Measurements from ENCODE around the gene RPL3.

The RPL3 gene

DNA sequence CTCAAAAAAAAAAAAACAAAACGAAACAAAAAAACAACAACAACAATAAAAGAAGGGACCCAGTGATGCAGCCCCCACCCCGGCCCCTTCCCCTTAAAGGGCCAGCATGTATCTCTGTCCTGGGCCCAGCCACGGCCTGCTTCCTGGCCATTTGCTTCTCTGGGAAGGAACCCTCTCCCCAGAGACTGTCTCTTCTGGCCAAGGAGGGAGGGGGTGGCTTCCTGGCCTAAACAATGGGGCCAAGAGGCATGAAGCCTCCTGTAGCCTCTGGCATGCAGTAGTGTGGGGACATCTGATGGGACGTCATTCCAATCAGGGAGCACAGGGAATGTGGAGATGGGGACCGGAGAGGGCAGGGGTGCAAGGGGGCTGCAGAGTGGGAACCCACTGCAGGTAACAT, 49.1 kb downstream of the RPL3 start:
- Histone ChIP-seq H3K4me1 (ENCODE audit: control insufficient read depth, low read depth, low read length) (no peaks in the 10 kb centered on the region), H3K9ac (ENCODE audit: low read length) (no peak overlapping the region), H3K27me3 (ENCODE audit: control insufficient read depth, insufficient read depth, low read length) (no peaks in the 10 kb centered on the region), H3K4me3 (ENCODE audit: low read length) (no peak overlapping the region), H3K9me3 (ENCODE audit: control insufficient read depth, low read depth, low read length) (no peaks in the 10 kb centered on the region), H3K27ac (ENCODE audit: low read length) (no peak overlapping the region), H3K36me3 (ENCODE audit: control insufficient read depth, low read depth, low read length) (no peaks in the 10 kb centered on the region)

DNA sequence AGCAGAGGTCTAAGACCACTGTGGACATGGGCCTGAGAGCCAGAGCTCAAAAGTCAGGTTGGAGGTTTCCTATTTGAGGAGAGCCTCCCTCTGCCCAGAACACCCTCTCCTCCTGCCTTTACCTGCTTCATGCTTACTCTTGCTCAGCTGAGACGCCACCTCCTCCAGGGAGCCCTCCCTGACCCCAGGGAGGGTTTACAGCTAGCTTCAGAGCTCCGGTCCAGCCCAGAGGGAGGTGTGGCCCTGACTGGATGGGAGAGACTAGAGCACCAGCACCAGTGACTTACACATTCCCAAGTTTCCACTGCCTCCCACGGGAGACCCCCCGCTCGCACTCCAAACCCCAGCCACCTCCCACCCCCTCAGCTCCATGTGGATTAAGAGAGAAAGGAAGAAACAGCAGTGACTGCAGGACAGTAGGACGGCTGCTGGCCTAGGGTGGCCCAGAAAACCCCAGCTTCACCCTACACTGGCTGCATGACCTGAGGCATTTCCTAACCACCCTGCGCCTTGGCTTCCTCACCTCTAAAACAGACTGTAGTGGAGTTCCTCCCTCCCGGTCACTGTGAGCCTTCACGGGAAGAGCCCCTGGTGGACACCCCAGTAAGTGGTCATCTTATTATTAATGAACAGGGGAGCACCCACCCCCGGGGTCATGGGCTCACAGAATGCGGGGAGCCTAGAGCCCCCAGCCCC, 50.2 kb downstream of the RPL3 start:
- Histone ChIP-seq H3K27ac (ENCODE audit: low read length) (no peak overlapping the region), H3K4me3 (ENCODE audit: low read length) (no peak overlapping the region), H3K9ac (ENCODE audit: low read length) (no peak overlapping the region), H3K9me3 (ENCODE audit: control insufficient read depth, low read depth, low read length) (no peaks in the 10 kb centered on the region), H3K27me3 (ENCODE audit: control insufficient read depth, insufficient read depth, low read length) (no peaks in the 10 kb centered on the region), H3K36me3 (ENCODE audit: control insufficient read depth, low read depth, low read length) (no peaks in the 10 kb centered on the region), H3K4me1 (ENCODE audit: control insufficient read depth, low read depth, low read length) (no peaks in the 10 kb centered on the region)

DNA sequence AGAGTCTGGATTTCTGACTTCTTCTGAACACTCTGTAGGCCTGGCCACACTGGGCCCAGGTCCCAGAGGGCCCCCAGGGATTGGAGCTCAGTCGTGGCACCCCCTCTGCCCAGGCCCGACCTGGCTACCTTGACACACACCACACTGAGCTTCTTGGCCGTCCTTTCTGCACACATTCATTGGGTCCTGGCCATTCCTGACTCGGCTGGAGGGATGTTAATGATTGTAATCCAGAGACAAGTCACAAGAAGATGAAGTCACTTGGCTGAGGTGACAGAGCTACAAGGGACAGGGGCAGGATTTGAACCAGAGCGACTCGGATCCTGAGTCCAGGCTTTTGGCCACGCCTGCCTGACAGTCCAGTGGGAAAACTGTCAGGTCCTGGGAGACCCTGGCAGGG, 50.8 kb downstream of the RPL3 start:
- no peaks in the 10 kb centered on the region for H3K36me3 ChIP-seq (ENCODE audit: control insufficient read depth, low read depth, low read length)
- no peaks in the 10 kb centered on the region for H3K4me1 ChIP-seq (ENCODE audit: control insufficient read depth, low read depth, low read length)
- no peaks in the 10 kb centered on the region for H3K27me3 ChIP-seq (ENCODE audit: control insufficient read depth, insufficient read depth, low read length)
- H3K4me3 ChIP-seq (ENCODE audit: low read length) = no peak overlapping the region
- no peaks in the 10 kb centered on the region for H3K9me3 ChIP-seq (ENCODE audit: control insufficient read depth, low read depth, low read length)
- no peak overlapping the region for H3K27ac ChIP-seq (ENCODE audit: low read length)
- no peak overlapping the region for H3K9ac ChIP-seq (ENCODE audit: low read length)

DNA sequence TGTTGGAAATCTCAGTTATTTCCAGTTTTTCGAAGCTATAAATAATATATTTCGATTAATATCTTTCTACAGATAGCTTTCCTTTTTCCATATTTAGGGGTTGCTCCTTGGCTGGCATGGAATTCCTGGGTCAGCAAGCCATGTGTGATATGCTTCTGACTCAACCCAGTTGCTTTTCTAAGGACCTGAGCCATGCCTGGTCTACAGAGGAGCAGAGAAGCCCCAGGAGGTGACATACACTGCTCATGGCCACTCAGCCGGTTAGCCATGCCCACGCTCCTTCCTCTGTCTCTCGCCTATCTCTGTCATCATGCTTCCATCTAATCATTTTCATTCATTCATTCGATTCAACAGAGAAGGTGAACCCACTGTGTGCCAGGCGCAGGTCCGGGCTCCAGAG, 51.4 kb downstream of the RPL3 start:
- Histone ChIP-seq H3K27ac (ENCODE audit: low read length) (no peak overlapping the region), H3K9ac (ENCODE audit: low read length) (no peak overlapping the region), H3K4me1 (ENCODE audit: control insufficient read depth, low read depth, low read length) (no peaks in the 10 kb centered on the region), H3K27me3 (ENCODE audit: control insufficient read depth, insufficient read depth, low read length) (no peaks in the 10 kb centered on the region), H3K9me3 (ENCODE audit: control insufficient read depth, low read depth, low read length) (no peaks in the 10 kb centered on the region), H3K4me3 (ENCODE audit: low read length) (no peak overlapping the region), H3K36me3 (ENCODE audit: control insufficient read depth, low read depth, low read length) (no peaks in the 10 kb centered on the region)

DNA sequence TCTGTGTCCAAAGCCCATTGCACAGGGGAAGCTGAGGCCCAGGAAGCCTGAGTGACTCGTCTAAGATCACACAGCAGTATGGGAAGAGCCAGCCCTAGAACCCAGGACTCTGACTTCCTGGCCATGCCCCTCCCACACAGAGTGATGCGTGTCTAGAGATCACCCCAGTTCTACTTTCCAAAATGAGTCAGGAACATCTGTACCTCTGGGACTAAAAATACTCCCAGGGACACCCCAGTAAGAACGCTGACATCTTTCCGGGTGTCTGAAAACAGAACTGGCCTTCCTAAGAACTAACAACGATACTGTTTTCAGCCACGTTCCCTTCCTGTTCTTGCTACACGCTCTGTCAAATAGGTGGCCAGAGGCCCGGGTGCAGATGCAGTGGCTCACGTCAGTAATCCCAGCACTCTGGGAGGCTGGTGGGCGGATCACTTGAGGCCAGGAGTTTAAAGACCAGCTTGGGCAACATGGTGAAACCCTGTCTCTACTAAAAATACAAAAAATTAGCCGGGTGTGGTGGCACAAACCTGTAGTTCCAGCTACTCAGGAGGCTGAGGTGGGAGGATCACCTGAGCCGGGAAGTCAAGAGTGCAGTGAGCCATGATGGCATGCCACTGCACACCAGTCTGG, 52.9 kb downstream of the RPL3 start:
- Histone ChIP-seq H3K9ac (ENCODE audit: low read length) (no peak overlapping the region), H3K4me3 (ENCODE audit: low read length) (no peak overlapping the region), H3K27ac (ENCODE audit: low read length) (no peak overlapping the region)

DNA sequence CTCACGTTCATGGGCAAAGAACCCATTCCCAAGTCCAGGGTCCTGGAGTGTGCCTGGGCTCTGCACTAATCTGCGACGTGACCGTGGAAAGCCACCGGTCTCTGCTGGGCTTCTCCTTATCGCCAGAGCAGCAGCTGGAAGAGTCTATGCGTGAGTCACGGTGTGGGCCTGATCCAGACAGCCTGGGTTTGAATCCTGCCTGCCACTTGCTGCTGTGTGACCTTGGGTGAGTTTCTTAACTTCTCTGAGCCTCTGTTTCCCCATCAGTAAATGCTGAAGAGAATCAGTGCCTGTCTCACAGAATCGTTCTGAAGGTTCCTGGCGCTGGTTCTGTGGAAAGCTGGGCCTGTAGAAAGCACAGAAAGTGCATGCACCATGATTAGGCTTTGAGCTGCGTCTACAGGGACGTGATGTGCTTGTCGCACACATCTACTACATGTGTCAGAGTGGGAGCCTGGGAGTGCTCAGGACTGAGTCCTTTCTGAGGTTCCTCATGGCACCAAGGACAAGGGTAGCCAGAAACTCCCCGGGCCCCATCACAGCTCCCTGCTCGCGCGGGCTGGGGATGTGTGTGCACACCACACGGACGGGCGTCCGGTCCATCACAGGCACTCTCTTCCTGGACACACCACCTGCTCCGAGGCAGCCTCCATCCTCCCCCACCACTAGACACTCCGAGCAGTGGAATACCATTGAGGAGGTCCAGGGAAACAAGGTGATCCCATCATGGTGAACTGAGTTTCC, 54.1 kb downstream of the RPL3 start:
- Histone ChIP-seq H3K27ac (ENCODE audit: low read length) (no peak overlapping the region), H3K4me3 (ENCODE audit: low read length) (no peak overlapping the region), H3K9ac (ENCODE audit: low read length) (no peak overlapping the region)

More for the DNA sequence above, 52.9 kb downstream of the RPL3 start:
- Histone ChIP-seq H3K9me3 (ENCODE audit: control insufficient read depth, low read depth, low read length) (no peaks in the 10 kb centered on the region), H3K36me3 (ENCODE audit: control insufficient read depth, low read depth, low read length) (no peaks in the 10 kb centered on the region), H3K4me1 (ENCODE audit: control insufficient read depth, low read depth, low read length) (no peaks in the 10 kb centered on the region), H3K27me3 (ENCODE audit: control insufficient read depth, insufficient read depth, low read length) (no peaks in the 10 kb centered on the region)

DNA sequence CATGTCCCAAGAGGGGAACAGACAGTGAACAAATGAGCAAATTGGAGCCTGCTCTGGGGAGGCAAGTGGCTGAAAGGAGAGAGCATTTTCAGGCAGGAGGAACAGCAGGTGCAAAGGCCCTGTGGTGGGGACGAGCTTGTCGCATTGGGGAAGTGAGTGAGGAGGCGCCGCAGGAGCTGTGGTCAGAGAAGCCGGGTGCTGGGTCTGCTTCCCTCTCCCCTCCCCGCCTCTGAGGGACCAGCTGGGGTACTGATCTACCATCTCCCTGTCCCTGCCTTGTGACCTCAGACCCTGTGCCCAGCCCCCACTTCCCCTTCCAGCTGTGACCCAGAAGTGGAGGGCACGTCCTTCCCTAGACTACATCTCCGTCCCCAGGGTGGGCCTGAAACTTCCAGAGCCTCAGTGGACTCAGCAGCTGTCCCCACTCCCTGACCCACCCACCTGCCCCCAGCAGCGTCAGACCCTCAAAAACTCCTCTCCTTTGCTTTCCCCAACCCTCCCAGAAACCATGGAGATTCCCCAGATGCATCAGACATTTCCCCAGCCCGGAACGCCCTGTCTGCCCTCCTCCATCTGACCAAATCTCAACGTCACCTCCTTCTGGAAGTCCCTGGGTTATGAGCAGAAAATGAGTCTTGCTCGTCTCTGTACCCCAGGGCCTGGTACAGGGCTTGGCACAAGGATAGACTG, 54.9 kb downstream of the RPL3 start:
- Histone ChIP-seq H3K9me3 (ENCODE audit: control insufficient read depth, low read depth, low read length) (no peaks in the 10 kb centered on the region), H3K4me1 (ENCODE audit: control insufficient read depth, low read depth, low read length) (no peaks in the 10 kb centered on the region), H3K36me3 (ENCODE audit: control insufficient read depth, low read depth, low read length) (no peaks in the 10 kb centered on the region), H3K27me3 (ENCODE audit: control insufficient read depth, insufficient read depth, low read length) (no peaks in the 10 kb centered on the region), H3K9ac (ENCODE audit: low read length) (no peak overlapping the region), H3K4me3 (ENCODE audit: low read length) (no peak overlapping the region), H3K27ac (ENCODE audit: low read length) (no peak overlapping the region)

More for the DNA sequence above, 54.1 kb downstream of the RPL3 start:
- H3K4me1 ChIP-seq (ENCODE audit: control insufficient read depth, low read depth, low read length) = no peaks in the 10 kb centered on the region
- no peaks in the 10 kb centered on the region for H3K36me3 ChIP-seq (ENCODE audit: control insufficient read depth, low read depth, low read length)
- H3K9me3 ChIP-seq (ENCODE audit: control insufficient read depth, low read depth, low read length) = no peaks in the 10 kb centered on the region
- no peaks in the 10 kb centered on the region for H3K27me3 ChIP-seq (ENCODE audit: control insufficient read depth, insufficient read depth, low read length)

DNA sequence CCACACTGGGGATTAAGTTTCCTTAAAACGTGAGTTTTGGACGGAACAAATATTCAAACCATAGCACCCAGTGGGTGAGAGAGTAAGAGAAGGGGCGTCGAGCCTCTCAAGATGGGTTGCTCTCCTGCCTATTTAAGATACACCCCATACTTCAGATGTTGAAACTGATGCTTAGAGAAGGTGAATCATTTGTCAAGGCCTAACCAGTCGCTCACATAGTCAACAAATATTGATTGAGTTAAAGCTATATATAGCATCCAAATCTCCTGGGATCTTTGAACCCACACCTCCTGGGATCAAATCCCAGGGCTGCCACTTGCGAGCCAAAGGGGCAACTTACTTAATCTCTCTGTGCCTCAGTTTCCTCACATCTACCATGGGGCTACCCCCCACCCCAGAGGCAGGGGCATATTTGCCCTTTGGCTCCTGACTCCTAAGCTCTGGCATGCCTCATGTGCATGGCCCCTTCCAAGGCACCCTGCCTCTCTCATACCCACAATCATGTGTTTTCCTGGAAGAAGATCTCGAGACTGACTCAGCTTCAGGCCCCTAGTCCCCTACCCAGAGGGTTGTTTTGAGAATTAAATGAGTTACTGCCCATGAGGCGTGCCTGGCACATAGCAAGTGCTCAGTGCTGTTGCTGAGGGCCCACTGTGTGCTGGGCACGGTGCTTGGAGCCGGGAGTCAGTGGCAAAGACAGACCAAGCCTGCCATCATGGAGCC, 55.6 kb downstream of the RPL3 start:
- Histone ChIP-seq H3K27me3 (ENCODE audit: control insufficient read depth, insufficient read depth, low read length) (no peaks in the 10 kb centered on the region), H3K27ac (ENCODE audit: low read length) (no peak overlapping the region), H3K36me3 (ENCODE audit: control insufficient read depth, low read depth, low read length) (no peaks in the 10 kb centered on the region), H3K9ac (ENCODE audit: low read length) (no peak overlapping the region), H3K4me3 (ENCODE audit: low read length) (no peak overlapping the region), H3K4me1 (ENCODE audit: control insufficient read depth, low read depth, low read length) (no peaks in the 10 kb centered on the region), H3K9me3 (ENCODE audit: control insufficient read depth, low read depth, low read length) (no peaks in the 10 kb centered on the region)
